Mammary epithelial cell (primary cell): ENCODE results near the gene WAC.

Experiments used
- CTCF ChIP-seq, 2 donors: IDR thresholded peaks in 1 of 2; conservative IDR thresholded peaks in 1 of 2; 2 replicates each; pipeline ENCODE4 v1.5.1; 2011 to 2012; ENCODE audit warnings: inconsistent platforms in 2 of 2, low read length in 2 of 2, mild to moderate bottlenecking in 2 of 2, control low read depth in 1 of 2, low read depth in 1 of 2; ENCODE audit not compliant: insufficient read depth in 1 of 2; ENCODE audit errors: extremely low read depth in 1 of 2
- EZH2 ChIP-seq: IDR thresholded peaks from 2 replicates; pipeline ENCODE4 v1.6.1; 2012; ENCODE audit warnings: low read length, inconsistent platforms, borderline replicate concordance

- TF ChIP-seq EZH2 = no peak
- TF ChIP-seq CTCF (conservative IDR thresholded peaks at IDR 0.05 in 1 of 2, IDR thresholded peaks at IDR 0.05 in 1 of 2; ENCODE audit: extremely low read depth in 1 of 2, insufficient read depth in 1 of 2, low read depth in 1 of 2, low read length in 2 of 2) = no peak
Measured at GRCh38 chr10:28595613-28596012, 62.7 kb downstream of the WAC start.
